ENCODE data around the gene UNC13D.
A peak's percentile ranks its signal among the peaks of the same experiment; 100 is the strongest.

UNC13D gene

GRCh38 chr17:75819678-75820077 lies 24.5 kb downstream of the UNC13D start:
- H3K36me3 ChIP-seq (ENCODE audit: control insufficient read depth in 2 of 2, insufficient read depth in 1 of 2, low read length in 2 of 2), result peaks cover 24 to 97% of the 10 kb centered on the region in 2 experiments
- H3K9me3 ChIP-seq (ENCODE audit: control insufficient read depth, insufficient read depth, low read depth, low read length), result no peaks in the 10 kb centered on the region
- POLR2A ChIA-PET, result no interaction called here
- CTCF ChIA-PET, result interaction anchor here (0.7 to 1.2 kb wide), 2 partner anchors 11 to 59 kb away, joined by 3 to 6 read pairs; partner anchors contain the start of gene TRIM47
- no peaks in the 10 kb centered on the region for H3K4me1 ChIP-seq (ENCODE audit: control insufficient read depth, insufficient read depth, low read length)
- no peak overlapping the region for H3K27ac ChIP-seq (ENCODE audit: extremely low read depth, low read depth, low read length)
- TF ChIP-seq ZNF768 (tag by site-specific recombination; IDR thresholded peaks at IDR 0.05) (no peak), KLF1 (tag by site-specific recombination; IDR thresholded peaks at IDR 0.05) (peak; percentile 62), ZNF157 (tag by site-specific recombination; IDR thresholded peaks at IDR 0.05) (no peak), ZNF830 (tag by site-specific recombination; IDR thresholded peaks at IDR 0.05; ENCODE audit: low read depth) (no peak), ZNF211 (tag by site-specific recombination; IDR thresholded peaks at IDR 0.05; ENCODE audit: low read depth) (no peak), ZSCAN5A (tag by site-specific recombination; IDR thresholded peaks at IDR 0.05) (no peak), ZNF112 (tag by site-specific recombination; IDR thresholded peaks at IDR 0.05) (no peak)
- H3K4me3 ChIP-seq (ENCODE audit: low read depth, low read length), result no peak overlapping the region

GRCh38 chr17:75819116-75819515 lies 25.1 kb downstream of the UNC13D start:
- H3K4me1 ChIP-seq (ENCODE audit: control insufficient read depth, insufficient read depth, low read length), result no peaks in the 10 kb centered on the region
- H3K36me3 ChIP-seq (ENCODE audit: control insufficient read depth in 2 of 2, insufficient read depth in 1 of 2, low read length in 2 of 2), result peaks cover 27 to 96% of the 10 kb centered on the region in 2 experiments
- ChIA-PET POLR2A (interaction anchor here (1.3 kb wide), 1 partner anchor 34 kb away, joined by 6 read pairs; the partner anchor contains the start of gene UNK), CTCF (interaction anchor here (1.0 to 1.2 kb wide), 2 partner anchors 11 to 29 kb away, joined by 3 to 6 read pairs; no protein-coding TSS in a partner anchor)
- no peak overlapping the region for H3K27ac ChIP-seq (ENCODE audit: extremely low read depth, low read depth, low read length)
- H3K9me3 ChIP-seq (ENCODE audit: control insufficient read depth, insufficient read depth, low read depth, low read length), result no peaks in the 10 kb centered on the region
- no peak overlapping the region for H3K4me3 ChIP-seq (ENCODE audit: low read depth, low read length)
- TF ChIP-seq ZNF518A (tag by site-specific recombination; conservative IDR thresholded peaks at IDR 0.05; ENCODE audit: low read depth) (no peak), ZNF423 (tag by site-specific recombination; IDR thresholded peaks at IDR 0.05) (no peak), ZNF132 (tag by site-specific recombination; IDR thresholded peaks at IDR 0.05; ENCODE audit: borderline replicate concordance) (no peak), ZSCAN4 (tag by site-specific recombination; IDR thresholded peaks at IDR 0.05) (no peak), ZNF223 (tag by site-specific recombination; IDR thresholded peaks at IDR 0.05) (no peak), ZNF19 (tag by site-specific recombination; IDR thresholded peaks at IDR 0.05; ENCODE audit: low read depth) (no peak), ZNF488 (tag by site-specific recombination; IDR thresholded peaks at IDR 0.05) (no peak), ZNF175 (tag by site-specific recombination; IDR thresholded peaks at IDR 0.05) (no peak), ZNF610 (tag by site-specific recombination; IDR thresholded peaks at IDR 0.05; ENCODE audit: borderline replicate concordance) (no peak), ZNF366 (tag by site-specific recombination; conservative IDR thresholded peaks at IDR 0.05) (no peak), ZNF513 (tag by site-specific recombination; IDR thresholded peaks at IDR 0.05) (no peak), ZNF521 (tag by site-specific recombination; IDR thresholded peaks at IDR 0.05) (no peak), HOXD13 (CRISPR knock-in tag; IDR thresholded peaks at IDR 0.05; ENCODE audit: borderline replicate concordance) (no peak), ZFP69B (tag by site-specific recombination; IDR thresholded peaks at IDR 0.05) (no peak), MEIS1 (CRISPR knock-in tag; IDR thresholded peaks at IDR 0.05; ENCODE audit: borderline replicate concordance) (no peak), SP2 (tag by site-specific recombination; IDR thresholded peaks at IDR 0.05) (no peak), ZNF155 (tag by site-specific recombination; IDR thresholded peaks at IDR 0.05) (no peak), ZNF18 (tag by site-specific recombination; IDR thresholded peaks at IDR 0.05) (no peak)

Measured in HEK293 (cell line).